ENCODE results near the gene CCDC28B. TPM values are rescaled to one million over a fixed set of nuclear protein-coding genes. Genes with fewer than 3 reads are reported as not detected.

The CCDC28B gene
- total RNA-seq, 1 donor from 2014 or later: 39.1 TPM

Other genes with a start within 250 kb of the CCDC28B start
- gene KHDRBS1, start 186.7 kb upstream of the CCDC28B start, total RNA-seq: 177 and 178 TPM in 2 replicates
- gene TMEM39B, start 127.7 kb upstream of the CCDC28B start, total RNA-seq: 32.5 and 34.5 TPM in 2 replicates
- 81.2 and 84.0 TPM in 2 replicates for gene KPNA6, start 92.5 kb upstream of the CCDC28B start, total RNA-seq
- gene TXLNA, start 20.9 kb upstream of the CCDC28B start, total RNA-seq: 98.6 and 101 TPM in 2 replicates
- 5.0 and 5.4 TPM in 2 replicates for gene IQCC, start 5.1 kb downstream of the CCDC28B start, total RNA-seq
- gene DCDC2B, start 8.5 kb downstream of the CCDC28B start, total RNA-seq: 0.14 TPM in 1 of 2 replicates, not detected in the other
- 10.7 and 12.1 TPM in 2 replicates for gene TMEM234, start 21.8 kb downstream of the CCDC28B start, total RNA-seq
- 287 and 293 TPM in 2 replicates for gene EIF3I, start 21.8 kb downstream of the CCDC28B start, total RNA-seq
- gene FAM167B, start 46.6 kb downstream of the CCDC28B start, total RNA-seq: 0.78 and 0.80 TPM in 2 replicates
- 221 and 232 TPM in 2 replicates for gene LCK, start 50.7 kb downstream of the CCDC28B start, total RNA-seq
- 179 and 195 TPM in 2 replicates for gene HDAC1, start 91.5 kb downstream of the CCDC28B start, total RNA-seq
- gene MARCKSL1, start 135.6 kb downstream of the CCDC28B start, total RNA-seq: 42.5 and 45.0 TPM in 2 replicates
- gene FAM229A, start 161.9 kb downstream of the CCDC28B start, total RNA-seq: 5.4 and 6.1 TPM in 2 replicates
- 1.1 TPM in 2 replicates for gene TSSK3, start 161.9 kb downstream of the CCDC28B start, total RNA-seq
- gene BSDC1, start 193.8 kb downstream of the CCDC28B start, total RNA-seq: 48.9 and 54.3 TPM in 2 replicates